Measurements from ENCODE around the gene SULT1A1. TPM values are rescaled to one million over a fixed set of nuclear protein-coding genes. Genes with fewer than 3 reads are reported as not detected.
A peak's percentile ranks its signal among the peaks of the same experiment; 100 is the strongest.

The SULT1A1 gene
- total and polyA plus RNA-seq, 2 of the 13 experiments (the other 11 are each of a cell fraction or from before 2014, with no cell fraction given) = 114 to 147 TPM

DNA sequence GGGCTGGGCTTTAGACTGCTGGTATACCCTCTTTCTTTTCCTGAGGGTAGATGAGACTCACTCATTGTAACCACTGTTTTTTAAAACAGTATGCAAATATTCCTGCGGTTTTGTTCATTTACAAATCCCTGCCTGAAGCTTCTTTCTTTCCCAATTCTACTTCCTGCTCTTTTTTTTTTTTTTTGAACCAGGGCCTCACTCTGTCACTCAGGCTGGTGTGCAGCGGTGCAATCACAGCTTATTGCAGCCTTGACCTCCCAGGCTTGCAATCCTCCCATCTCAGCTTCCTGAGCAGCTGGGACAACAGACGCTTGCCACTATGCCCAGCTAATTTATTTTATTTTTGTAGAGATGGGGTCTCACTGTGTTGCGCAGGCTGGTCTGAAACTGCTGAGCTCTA lies 8.0 kb upstream of the SULT1A1 start (continued):
- TF ChIP-seq CTCF (CRISPR knock-in tag; IDR thresholded peaks at IDR 0.05) = no peak
- TF ChIP-seq TRIM24 (CRISPR knock-in tag; IDR thresholded peaks at IDR 0.05) = no peak
- TF ChIP-seq DDIT3 (CRISPR knock-in tag; IDR thresholded peaks at IDR 0.05) = no peak
- TF ChIP-seq KLF6 (CRISPR knock-in tag; IDR thresholded peaks at IDR 0.05) = no peak
- TF ChIP-seq ZC3H13 (CRISPR knock-in tag; IDR thresholded peaks at IDR 0.05) = no peak
- no peak for TF ChIP-seq SKI (IDR thresholded peaks at IDR 0.05; ENCODE audit: partially characterized antibody)
- peak; percentile 46; the same call in 1 of the 2 replicates for TF ChIP-seq HDAC2 (CRISPR knock-in tag; IDR thresholded peaks at IDR 0.05)
- TF ChIP-seq, protein P1, sequence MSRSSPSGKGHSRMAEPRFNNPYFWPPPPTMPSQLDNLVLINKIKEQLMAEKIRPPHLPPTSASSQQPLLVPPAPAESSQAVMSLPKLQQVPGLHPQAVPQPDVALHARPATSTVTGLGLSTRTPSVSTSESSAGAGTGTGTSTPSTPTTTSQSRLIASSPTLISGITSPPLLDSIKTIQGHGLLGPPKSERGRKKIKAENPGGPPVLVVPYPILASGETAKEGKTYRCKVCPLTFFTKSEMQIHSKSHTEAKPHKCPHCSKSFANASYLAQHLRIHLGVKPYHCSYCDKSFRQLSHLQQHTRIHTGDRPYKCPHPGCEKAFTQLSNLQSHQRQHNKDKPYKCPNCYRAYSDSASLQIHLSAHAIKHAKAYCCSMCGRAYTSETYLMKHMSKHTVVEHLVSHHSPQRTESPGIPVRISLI (CRISPR knock-in tag; IDR thresholded peaks at IDR 0.05; ENCODE audit: borderline replicate concordance) = peak; percentile 91
- TF ChIP-seq KLF11 (CRISPR knock-in tag; IDR thresholded peaks at IDR 0.05) = no peak
- TF ChIP-seq ZNF251 (CRISPR knock-in tag; IDR thresholded peaks at IDR 0.05) = no peak
- TF ChIP-seq PLRG1 (conservative IDR thresholded peaks at IDR 0.05) = no peak
- TF ChIP-seq, protein P2, sequence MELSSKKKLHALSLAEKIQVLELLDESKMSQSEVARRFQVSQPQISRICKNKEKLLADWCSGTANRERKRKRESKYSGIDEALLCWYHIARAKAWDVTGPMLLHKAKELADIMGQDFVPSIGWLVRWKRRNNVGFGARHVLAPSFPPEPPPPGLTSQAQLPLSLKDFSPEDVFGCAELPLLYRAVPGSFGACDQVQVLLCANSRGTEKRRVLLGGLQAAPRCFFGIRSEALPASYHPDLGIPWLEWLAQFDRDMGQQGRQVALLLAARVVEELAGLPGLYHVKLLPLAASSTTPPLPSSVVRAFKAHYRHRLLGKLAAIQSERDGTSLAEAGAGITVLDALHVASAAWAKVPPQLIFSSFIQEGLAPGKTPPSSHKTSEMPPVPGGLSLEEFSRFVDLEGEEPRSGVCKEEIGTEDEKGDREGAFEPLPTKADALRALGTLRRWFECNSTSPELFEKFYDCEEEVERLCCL (CRISPR knock-in tag; IDR thresholded peaks at IDR 0.05; ENCODE audit: borderline replicate concordance) = no peak
- no peak for TF ChIP-seq ZNF136 (CRISPR knock-in tag; IDR thresholded peaks at IDR 0.05; ENCODE audit: low read depth)
- no peak for TF ChIP-seq GPN1 (CRISPR knock-in tag; IDR thresholded peaks at IDR 0.05; ENCODE audit: borderline replicate concordance)
- no peak for TF ChIP-seq ZNF263 (CRISPR knock-in tag; IDR thresholded peaks at IDR 0.05)
- TF ChIP-seq, protein P3, sequence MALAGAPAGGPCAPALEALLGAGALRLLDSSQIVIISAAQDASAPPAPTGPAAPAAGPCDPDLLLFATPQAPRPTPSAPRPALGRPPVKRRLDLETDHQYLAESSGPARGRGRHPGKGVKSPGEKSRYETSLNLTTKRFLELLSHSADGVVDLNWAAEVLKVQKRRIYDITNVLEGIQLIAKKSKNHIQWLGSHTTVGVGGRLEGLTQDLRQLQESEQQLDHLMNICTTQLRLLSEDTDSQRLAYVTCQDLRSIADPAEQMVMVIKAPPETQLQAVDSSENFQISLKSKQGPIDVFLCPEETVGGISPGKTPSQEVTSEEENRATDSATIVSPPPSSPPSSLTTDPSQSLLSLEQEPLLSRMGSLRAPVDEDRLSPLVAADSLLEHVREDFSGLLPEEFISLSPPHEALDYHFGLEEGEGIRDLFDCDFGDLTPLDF (CRISPR knock-in tag; IDR thresholded peaks at IDR 0.05) = no peak
- TF ChIP-seq FOXK1 (CRISPR knock-in tag; IDR thresholded peaks at IDR 0.05; ENCODE audit: borderline replicate concordance, low read depth) = no peak
- no peak for TF ChIP-seq HNRNPL (IDR thresholded peaks at IDR 0.05; ENCODE audit: low read depth, low read length)
- no peak for TF ChIP-seq REL (CRISPR knock-in tag; conservative IDR thresholded peaks at IDR 0.05)
- TF ChIP-seq ZNF564 (CRISPR knock-in tag; IDR thresholded peaks at IDR 0.05) = no peak
- TF ChIP-seq KLF15 (CRISPR knock-in tag; IDR thresholded peaks at IDR 0.05; ENCODE audit: borderline replicate concordance) = no peak
- TF ChIP-seq GATAD2A (CRISPR knock-in tag; IDR thresholded peaks at IDR 0.05) = peak; percentile 47
- TF ChIP-seq SP2 (CRISPR knock-in tag; IDR thresholded peaks at IDR 0.05) = no peak
- TF ChIP-seq, protein P4, sequence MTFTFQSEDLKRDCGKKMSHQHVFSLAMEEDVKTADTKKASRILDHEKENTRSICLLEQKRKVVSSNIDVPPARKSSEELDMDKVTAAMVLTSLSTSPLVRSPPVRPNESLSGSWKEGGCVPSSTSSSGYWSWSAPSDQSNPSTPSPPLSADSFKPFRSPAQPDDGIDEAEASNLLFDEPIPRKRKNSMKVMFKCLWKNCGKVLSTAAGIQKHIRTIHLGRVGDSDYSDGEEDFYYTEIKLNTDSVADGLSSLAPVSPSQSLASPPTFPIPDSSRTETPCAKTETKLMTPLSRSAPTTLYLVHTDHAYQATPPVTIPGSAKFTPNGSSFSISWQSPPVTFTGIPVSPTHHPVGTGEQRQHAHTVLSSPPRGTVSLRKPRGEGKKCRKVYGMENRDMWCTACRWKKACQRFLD (CRISPR knock-in tag; IDR thresholded peaks at IDR 0.05; ENCODE audit: borderline replicate concordance) = no peak
- peak in 1 of 2 experiments; percentile 61; a peak in 2 of 4 replicates for TF ChIP-seq EP300 (IDR thresholded peaks at IDR 0.05; ENCODE audit: low read depth in 2 of 2, low read length in 2 of 2)
- no peak for TF ChIP-seq EP300 (CRISPR knock-in tag; IDR thresholded peaks at IDR 0.05; ENCODE audit: borderline replicate concordance)
